ENCODE results near the gene CPEB2.

GRCh38 chr4:15054541-15054940 lies 52.3 kb downstream of the CPEB2 start:
- TF ChIP-seq CTCF (IDR thresholded peaks at IDR 0.05) (no peak), POLR2A (IDR thresholded peaks at IDR 0.05) (no peak), EP300 (IDR thresholded peaks at IDR 0.05; ENCODE audit: low read depth) (no peak), POLR2AphosphoS5 (IDR thresholded peaks at IDR 0.05) (no peak)

Data from transverse colon (tissue), 4 donors.